ENCODE results near the gene TOP2B. TPM values are rescaled to one million over a fixed set of nuclear protein-coding genes. Genes with fewer than 3 reads are reported as not detected.

Gene TOP2B
- total RNA-seq, 1 experiment from 2014 or later: 84.7 TPM

GRCh38 chr3:25673738-25674298, 9.1 kb upstream of the TOP2B start:
- no peak for DNase-seq (ENCODE audit: low read depth)

GRCh38 chr3:25665315-25666280, 891 bp upstream of the TOP2B start:
- peak; percentile 73 for DNase-seq (ENCODE audit: low read depth)

DNA sequence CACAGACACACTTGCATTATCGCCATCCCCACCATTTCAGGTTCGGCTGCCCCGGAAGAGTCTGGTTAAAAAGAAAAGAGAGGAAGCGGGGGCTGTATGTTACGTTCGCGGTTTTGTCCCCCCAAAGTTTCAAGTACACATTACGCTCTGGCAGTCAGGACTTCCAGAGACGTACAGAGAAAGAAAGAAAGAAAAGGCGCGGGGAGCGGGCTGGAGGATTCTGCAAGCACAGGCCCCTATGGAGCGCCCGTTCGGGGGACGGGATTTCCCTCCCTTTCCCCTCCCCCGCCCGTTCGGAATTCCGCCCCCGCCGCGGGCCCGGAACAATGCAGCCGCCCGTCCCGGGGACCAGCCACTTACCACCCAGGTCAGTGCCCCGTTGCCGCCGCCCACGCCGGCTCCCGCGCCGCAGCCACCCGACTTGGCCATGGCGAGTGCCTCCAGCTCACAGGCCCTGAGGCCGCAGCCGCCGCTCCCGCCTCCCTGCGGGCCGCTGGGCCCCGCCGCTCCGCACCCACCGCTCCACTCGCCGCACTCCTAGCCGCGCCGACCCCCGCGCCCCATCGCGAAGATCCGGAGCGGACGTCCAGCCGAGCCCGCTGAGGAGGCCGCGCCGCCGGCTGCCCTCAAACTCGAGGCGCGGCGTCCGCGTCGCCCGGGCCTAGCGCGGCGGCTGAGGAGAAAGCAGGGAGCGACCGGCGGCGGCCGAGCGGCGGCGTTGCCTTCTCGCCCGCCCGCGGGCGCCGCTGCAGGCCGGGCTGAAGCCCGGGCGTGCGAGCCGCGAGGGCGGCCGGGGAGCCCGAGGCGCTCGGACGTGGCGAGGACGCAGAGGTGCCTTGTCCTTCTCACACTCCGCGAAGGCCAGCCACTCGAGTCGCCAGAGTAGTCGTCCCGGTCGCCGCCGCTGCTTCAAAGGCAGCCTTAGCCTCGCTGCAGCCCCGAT, 567 bp downstream of the TOP2B start:
- peak; percentile 39 for DNase-seq (ENCODE audit: low read depth)

DNA sequence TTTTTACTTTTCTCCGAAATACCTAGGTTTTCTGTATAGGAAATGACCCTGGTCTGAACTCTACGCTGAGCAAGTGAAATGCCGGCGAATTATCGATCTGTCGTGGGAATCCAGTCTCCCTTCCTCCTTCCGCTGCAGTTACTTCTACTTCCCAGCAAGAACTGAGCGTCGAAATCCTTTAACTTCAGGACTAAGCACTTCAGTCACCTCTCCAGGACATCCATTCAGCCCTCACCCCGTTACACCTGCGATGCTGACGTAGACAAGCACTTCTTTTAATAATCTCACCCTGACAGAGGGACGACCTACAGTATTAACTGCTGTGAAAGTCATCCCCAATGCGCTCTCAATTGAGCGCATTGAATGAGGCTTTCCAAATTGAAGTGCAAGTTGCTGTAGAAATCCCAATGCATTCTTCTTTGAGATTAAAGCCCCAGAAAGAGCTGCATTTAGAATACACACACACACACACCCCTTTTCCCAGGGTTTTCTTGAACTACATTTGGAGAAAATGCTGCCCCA, 1.3 kb downstream of the TOP2B start:
- DNase-seq (ENCODE audit: low read depth): no peak

- DNase-seq (ENCODE audit: low read depth): no peak
These were observed 1.9 kb downstream of the TOP2B start for GRCh38 chr3:25662736-25663320.

DNA sequence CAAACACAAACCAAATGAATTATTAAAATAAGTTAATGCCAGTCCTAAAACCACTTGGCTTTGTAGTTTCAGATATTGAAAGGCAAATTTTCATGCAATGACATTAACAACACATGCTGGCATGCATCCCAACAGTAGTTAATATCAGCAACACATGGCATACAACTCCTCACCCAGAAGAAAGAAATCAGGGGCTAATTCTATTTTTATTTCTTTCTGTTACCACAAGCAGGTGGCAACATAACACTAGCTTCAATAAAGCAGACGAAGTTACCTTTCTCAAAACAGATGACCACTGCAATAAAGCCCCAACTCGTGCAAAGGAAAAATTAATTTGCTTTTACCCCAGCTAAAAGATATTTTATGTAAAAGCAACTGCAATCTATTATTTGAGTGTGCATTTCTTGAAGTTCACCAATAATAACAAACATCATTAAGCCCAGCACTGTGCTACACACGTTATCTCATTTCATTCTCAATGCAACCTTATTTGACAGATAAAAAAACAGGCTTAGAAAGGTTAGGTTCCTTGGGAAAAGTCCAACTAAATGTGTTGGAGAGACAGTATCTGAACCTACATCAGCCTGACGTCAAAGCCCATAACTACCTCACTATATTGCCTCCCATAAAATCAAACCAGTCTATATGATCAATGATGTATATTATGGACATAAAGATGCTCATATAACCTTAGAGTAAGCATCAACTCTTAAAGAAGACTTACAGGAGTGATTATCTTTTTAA, 2.8 kb downstream of the TOP2B start:
- peak; percentile 25 for DNase-seq (ENCODE audit: low read depth)

DNA sequence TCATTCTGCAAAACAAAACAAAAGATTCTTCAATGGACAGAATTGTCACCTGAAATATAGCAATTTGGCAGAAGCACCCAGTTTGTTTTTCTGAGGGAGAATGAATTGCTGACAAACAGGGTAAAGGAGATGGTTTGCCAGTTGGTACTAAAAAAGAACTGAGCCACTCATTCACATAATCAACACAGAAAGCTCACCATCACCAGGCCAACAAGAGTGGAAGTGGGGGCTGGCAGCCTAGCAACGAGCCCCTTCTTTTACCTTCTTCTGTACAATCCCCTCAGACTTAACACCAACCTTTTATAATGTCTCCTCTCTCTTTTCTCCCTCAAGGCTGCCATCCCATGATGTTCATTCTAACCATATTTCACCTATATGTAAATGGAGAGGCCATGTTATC, 5.9 kb downstream of the TOP2B start:
- DNase-seq (ENCODE audit: low read depth): no peak

DNA sequence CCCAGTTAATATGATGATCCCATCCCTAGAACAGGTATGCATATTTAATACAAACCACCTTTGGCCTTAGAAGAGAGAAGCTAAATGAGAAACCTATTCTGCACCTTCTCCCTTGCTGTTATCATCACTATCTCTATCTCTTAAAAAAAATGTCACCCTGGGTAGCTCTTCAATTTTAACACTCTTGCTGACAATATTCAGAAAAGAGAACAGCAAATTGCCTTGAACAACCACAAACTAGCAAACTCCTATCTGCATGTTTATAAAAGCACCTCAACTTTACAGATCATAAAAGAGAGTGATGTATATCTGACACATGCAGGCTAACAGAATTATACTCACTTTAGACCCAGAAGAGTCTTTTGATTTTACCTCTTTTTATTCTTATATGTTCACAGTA, 7.4 kb downstream of the TOP2B start:
- no peak for DNase-seq (ENCODE audit: low read depth)

DNA sequence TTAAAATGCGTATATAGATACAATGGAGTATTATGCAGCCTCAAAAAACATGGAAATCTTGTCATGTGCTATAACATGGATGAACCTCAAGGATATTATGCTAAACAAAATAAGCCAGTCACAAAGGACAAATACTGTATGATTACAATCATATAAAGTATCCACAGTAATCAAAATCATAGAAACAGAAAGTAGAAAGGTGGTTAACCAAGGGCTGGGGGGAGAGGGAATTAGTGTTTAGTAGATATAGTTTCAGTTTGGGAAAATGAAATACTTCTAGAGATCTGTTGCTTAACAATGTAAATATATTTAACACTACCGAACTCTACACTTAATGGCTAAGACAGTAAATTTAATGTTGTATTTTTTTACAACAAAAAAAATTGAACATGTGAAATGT, 9.0 kb downstream of the TOP2B start:
- no peak for DNase-seq (ENCODE audit: low read depth)

DNA sequence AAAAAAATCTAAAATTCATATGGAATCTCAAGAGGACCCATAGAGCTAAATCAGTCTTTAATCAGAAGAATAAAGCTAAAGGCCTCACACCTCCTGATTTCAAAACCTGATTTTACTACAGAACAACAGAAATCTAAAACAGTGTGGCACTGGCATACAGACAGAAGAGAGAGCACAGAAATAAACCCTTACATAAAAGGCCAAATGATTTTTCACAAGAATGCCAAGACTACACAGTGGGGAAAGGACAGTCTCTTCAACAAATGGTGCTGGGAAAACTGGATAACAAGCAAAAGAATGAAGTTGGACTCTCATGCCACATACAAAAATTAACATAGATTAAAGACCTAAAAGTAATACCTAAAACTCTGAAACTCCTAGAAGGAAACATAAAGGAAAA, 10.1 kb downstream of the TOP2B start:
- no peak for DNase-seq (ENCODE audit: low read depth)

- DNase-seq (ENCODE audit: low read depth): no peak
These were observed 11.4 kb downstream of the TOP2B start for GRCh38 chr3:25653322-25653721.

DNA sequence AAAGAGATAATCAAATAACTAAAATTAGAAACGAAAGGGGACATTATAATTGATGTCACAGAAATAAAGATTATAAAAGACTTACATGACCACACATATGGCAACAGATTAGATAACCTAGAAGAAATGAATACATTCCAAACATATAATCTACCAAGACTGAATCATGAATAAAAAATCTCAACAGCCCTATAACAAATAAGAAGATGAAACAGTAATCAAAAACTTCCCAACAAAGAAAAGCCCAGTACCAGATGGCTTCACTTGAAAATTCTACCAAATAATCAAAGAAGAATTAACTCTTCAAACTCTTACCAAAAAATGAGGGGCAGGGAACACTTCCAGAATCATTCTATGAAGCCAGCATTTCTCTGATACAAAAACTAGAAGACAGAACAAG, 11.8 kb downstream of the TOP2B start:
- no peak for DNase-seq (ENCODE audit: low read depth)

GRCh38 chr3:25648925-25649830, 15.5 kb downstream of the TOP2B start:
- DNase-seq (ENCODE audit: low read depth): no peak

GRCh38 chr3:25648107-25648535, 16.6 kb downstream of the TOP2B start:
- DNase-seq (ENCODE audit: low read depth): peak; percentile 78

DNA sequence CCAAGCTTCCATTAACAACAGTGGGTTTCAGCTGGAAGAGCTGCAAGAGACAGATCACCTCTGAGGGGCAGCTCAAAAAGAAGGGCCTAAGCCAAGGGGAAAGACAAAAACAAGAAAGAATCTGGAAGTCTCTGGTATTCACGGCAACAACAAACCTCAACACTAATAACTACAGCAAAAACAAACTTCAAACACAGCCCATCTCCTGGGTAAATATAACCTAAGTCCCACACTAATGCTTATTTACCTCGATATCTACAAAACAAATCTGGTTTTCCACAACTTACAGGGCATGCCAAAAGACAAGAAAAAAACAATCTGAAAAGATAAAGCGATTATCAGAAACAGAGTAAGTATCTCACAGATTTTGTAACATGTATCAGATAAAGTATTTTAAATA, 29.7 kb downstream of the TOP2B start:
- DNase-seq (ENCODE audit: low read depth): no peak

- no peak for DNase-seq (ENCODE audit: low read depth)
These were observed 30.8 kb downstream of the TOP2B start for GRCh38 chr3:25633919-25634318.

DNA sequence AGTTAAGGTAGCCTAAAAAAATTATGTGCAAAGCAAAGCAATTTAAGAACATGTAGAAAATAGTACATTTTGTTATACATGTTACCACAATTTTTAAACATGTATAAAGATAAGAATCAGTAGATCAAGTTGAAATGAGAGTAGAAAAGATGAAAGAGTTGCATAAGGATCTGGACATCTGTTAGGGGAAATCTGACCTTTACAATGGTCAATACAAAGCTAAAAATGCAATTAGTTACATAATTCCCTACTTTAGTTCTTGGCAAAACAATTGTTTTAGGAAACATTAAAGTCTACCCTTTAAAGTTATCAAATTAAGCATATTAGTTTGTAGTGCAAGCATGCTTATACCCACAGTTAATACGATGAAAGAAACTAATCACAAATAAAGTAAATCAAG, 32.7 kb downstream of the TOP2B start:
- no peak for DNase-seq (ENCODE audit: low read depth)

- no peak for DNase-seq (ENCODE audit: low read depth)
These were observed 43.6 kb downstream of the TOP2B start for GRCh38 chr3:25621087-25621486.

DNA sequence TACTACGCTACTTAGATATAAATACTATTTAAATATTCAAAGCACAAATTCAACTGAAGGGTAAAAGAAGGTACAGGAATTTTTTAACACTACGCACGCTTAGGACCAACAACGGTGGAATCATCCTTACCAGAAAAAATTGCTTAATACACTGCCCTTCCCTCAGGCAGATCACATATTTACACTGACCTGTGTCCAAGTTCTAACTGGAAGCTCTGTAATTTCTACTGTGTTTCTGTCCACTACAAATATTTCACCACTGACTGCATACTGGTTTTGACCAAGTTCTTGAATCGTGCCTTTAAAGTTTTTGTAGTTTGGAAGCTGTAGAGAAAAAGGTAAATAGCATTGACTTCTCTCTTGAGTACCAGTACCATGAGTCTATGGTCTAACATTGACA, 44.2 kb downstream of the TOP2B start:
- DNase-seq (ENCODE audit: low read depth): no peak

DNA sequence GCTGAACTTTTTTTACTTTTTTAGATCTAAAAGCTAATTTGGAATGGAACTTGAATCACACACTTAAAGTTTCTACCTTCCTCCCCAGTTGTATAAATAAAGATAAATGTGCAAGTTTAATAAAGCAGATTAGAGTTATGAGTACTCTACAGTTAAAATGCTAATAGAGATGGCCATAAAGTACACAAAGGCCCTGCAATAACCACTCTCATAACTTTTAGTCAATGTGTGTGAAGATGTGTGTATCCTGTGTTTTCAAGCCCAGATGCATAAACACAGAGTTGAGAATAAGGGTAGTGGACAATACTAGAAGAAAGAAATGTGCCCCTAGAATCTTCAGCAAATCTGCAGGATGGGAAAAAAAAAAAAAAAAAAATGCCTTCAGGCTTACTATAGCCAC, 45.3 kb downstream of the TOP2B start:
- no peak for DNase-seq (ENCODE audit: low read depth)
